SK-N-SH treated with all-trans-retinoic acid at 6 μM for 48 hours (cell line): Measurements from ENCODE around the gene IGFN1.

ENCODE experiments used
- ARNTL ChIP-seq: fragments of 450-650 bp; formaldehyde crosslinking; IDR thresholded peaks from 2 replicates; pipeline ENCODE4 v1.5.0; 2020; ENCODE audit warnings: low read depth, mild to moderate bottlenecking, moderate library complexity, borderline replicate concordance
- BACH2 ChIP-seq: fragments of 250-450 bp; sonication (Bioruptor Pico); IDR thresholded peaks from 2 replicates; pipeline ENCODE4 v1.9.0; 2021; ENCODE audit warnings: mild to moderate bottlenecking, borderline replicate concordance
- CSDC2 ChIP-seq: fragments of 250-450 bp; sonication (Bioruptor Pico); IDR thresholded peaks from 2 replicates; pipeline ENCODE4 v1.5.0; 2020; ENCODE audit warnings: mild to moderate bottlenecking, moderate library complexity
- ESRRG ChIP-seq: fragments of 250-450 bp; sonication (Bioruptor Pico); IDR thresholded peaks from 2 replicates; pipeline ENCODE4 v1.6.1; 2021; ENCODE audit warnings: mild to moderate bottlenecking
- PATZ1 ChIP-seq: fragments of 250-450 bp; sonication (Bioruptor Pico); IDR thresholded peaks from 2 replicates; pipeline ENCODE4 v1.8.0; 2020; ENCODE audit warnings: mild to moderate bottlenecking, moderate library complexity, borderline replicate concordance
- TOX ChIP-seq: fragments of 250-450 bp; sonication (Bioruptor Pico); IDR thresholded peaks from 2 replicates; pipeline ENCODE4 v1.8.0; 2021; ENCODE audit warnings: mild to moderate bottlenecking, moderate library complexity, borderline replicate concordance

GRCh38 chr1:201260236-201260590 lies 69.6 kb downstream of the IGFN1 start:
- TF ChIP-seq PATZ1 (CRISPR knock-in tag) = no peak
- TF ChIP-seq BACH2 (CRISPR knock-in tag) = no peak
- no peak for TF ChIP-seq CSDC2 (CRISPR knock-in tag)
- TF ChIP-seq ARNTL (CRISPR knock-in tag) = no peak
- no peak for TF ChIP-seq ESRRG
- no peak for TF ChIP-seq TOX (CRISPR knock-in tag)
